ENCODE data around the gene ARPC4. TPM values are rescaled to one million over a fixed set of nuclear protein-coding genes. Genes with fewer than 3 reads are reported as not detected.

The ARPC4 gene
- total RNA-seq, 4 donors from 2014 or later = 111 to 165 (median 135) TPM

GRCh38 chr3:9765865-9766264 is 27.0 kb upstream of the ARPC4 start:
- DNase-seq = no peak
- Histone ChIP-seq H3K4me1 (peaks cover 0 to 22% (median 6%) of the 10 kb centered on the region in 4 donors), H3K27me3 (no peaks in the 10 kb centered on the region), H3K27ac (no peak overlapping the region), H3K36me3 (no peaks in the 10 kb centered on the region), H3K4me3 (no peak overlapping the region), H3K9me3 (no peaks in the 10 kb centered on the region)
- TF ChIP-seq POLR2A (IDR thresholded peaks at IDR 0.05) = no peak
- no peak for TF ChIP-seq CTCF (IDR thresholded peaks at IDR 0.05)

GRCh38 chr3:9767418-9767817 is 25.5 kb upstream of the ARPC4 start:
- Histone ChIP-seq H3K4me3 (no peak overlapping the region), H3K4me1 (peaks cover 0 to 22% (median 6%) of the 10 kb centered on the region in 4 donors), H3K27me3 (no peaks in the 10 kb centered on the region), H3K36me3 (no peaks in the 10 kb centered on the region), H3K9me3 (no peaks in the 10 kb centered on the region), H3K27ac (peak overlapping the region in 1 of 4 donors; percentile 39)
- TF ChIP-seq CTCF (IDR thresholded peaks at IDR 0.05) = no peak
- DNase-seq = no peak

- DNase-seq = no peak
- no peak overlapping the region for H3K4me3 ChIP-seq
These were observed 24.6 kb upstream of the ARPC4 start for GRCh38 chr3:9768141-9768775.

GRCh38 chr3:9769012-9769411 is 23.9 kb upstream of the ARPC4 start:
- no peak for DNase-seq
- no peak for TF ChIP-seq CTCF (IDR thresholded peaks at IDR 0.05)
- TF ChIP-seq POLR2A (IDR thresholded peaks at IDR 0.05) = no peak
- no peaks in the 10 kb centered on the region for H3K27me3 ChIP-seq
- peak overlapping the region; percentile 29 to 87 (median 76) for H3K27ac ChIP-seq
- no peaks in the 10 kb centered on the region for H3K36me3 ChIP-seq
- H3K4me3 ChIP-seq = peak overlapping the region; percentile 25 to 74 (median 56)
- H3K4me1 ChIP-seq = peaks cover 0 to 22% (median 6%) of the 10 kb centered on the region in 4 donors
- no peaks in the 10 kb centered on the region for H3K9me3 ChIP-seq

More at GRCh38 chr3:9768141-9768775, 24.6 kb upstream of the ARPC4 start:
- Histone ChIP-seq H3K27ac (peak overlapping the region in 1 of 4 donors; percentile 70), H3K4me1 (peaks cover 0 to 22% (median 6%) of the 10 kb centered on the region in 4 donors), H3K9me3 (no peaks in the 10 kb centered on the region), H3K36me3 (no peaks in the 10 kb centered on the region), H3K27me3 (no peaks in the 10 kb centered on the region)
- no peak for TF ChIP-seq POLR2A (IDR thresholded peaks at IDR 0.05)
- no peak for TF ChIP-seq CTCF (IDR thresholded peaks at IDR 0.05)

GRCh38 chr3:9769426-9770275 is 23.2 kb upstream of the ARPC4 start, which contains the start of gene CAMK1:
Gene CAMK1 (minus strand): TSS chr3:9769947. CDS start chr3:9767749, 2,198 bp downstream.
- Histone ChIP-seq H3K9me3 (no peaks in the 10 kb centered on the region), H3K27ac (peak within 1 kb of the TSS; percentile 29 to 87 (median 76)), H3K36me3 (no peaks in the 10 kb centered on the region), H3K4me3 (peak within 1 kb of the TSS; percentile 25 to 74 (median 56)), H3K27me3 (no peaks in the 10 kb centered on the region), H3K4me1 (peaks cover 0 to 22% (median 6%) of the 10 kb centered on the region in 4 donors)
- DNase-seq = peak; percentile 53 to 83 (median 82)
- TF ChIP-seq POLR2A (IDR thresholded peaks at IDR 0.05) (peak; percentile 51 to 55), CTCF (IDR thresholded peaks at IDR 0.05) (no peak)

Measured in Peyer's patch (tissue), 4 donors.